ENCODE measurements around the gene ARHGEF7. TPM values are rescaled to one million over a fixed set of nuclear protein-coding genes. Genes with fewer than 3 reads are reported as not detected.

ARHGEF7 gene
- total and polyA plus RNA-seq, 2 experiments from 2014 or later = 23.6 to 58.9 TPM

- H3K27me3 Mint-ChIP-seq (ENCODE audit: insufficient read depth, low read depth, poor library complexity) = peaks cover 2% of the 10 kb centered on the region
- TF ChIP-seq ZNF114 (CRISPR knock-in tag; IDR thresholded peaks at IDR 0.05) (no peak), STAT1 (IDR thresholded peaks at IDR 0.05; ENCODE audit: unreplicated experiment) (no peak), EZH2phosphoT487 (IDR thresholded peaks at IDR 0.05; ENCODE audit: unreplicated experiment) (no peak), ZNF462 (CRISPR knock-in tag; IDR thresholded peaks at IDR 0.05) (no peak), CREB1 (CRISPR knock-in tag; IDR thresholded peaks at IDR 0.05; ENCODE audit: low read depth) (no peak), JUNB (IDR thresholded peaks at IDR 0.05; ENCODE audit: unreplicated experiment) (no peak), ZNF331 (CRISPR knock-in tag; IDR thresholded peaks at IDR 0.05; ENCODE audit: low read depth) (no peak), NANOG (IDR thresholded peaks at IDR 0.05; ENCODE audit: borderline replicate concordance) (no peak), ETS1 (IDR thresholded peaks at IDR 0.05) (no peak), POLR2AphosphoS5 (IDR thresholded peaks at IDR 0.05; ENCODE audit: low read depth) (no peak)
Measured at GRCh38 chr13:111239764-111240670, 124.9 kb downstream of the ARHGEF7 start.

More at GRCh38 chr13:111239764-111240670, 124.9 kb downstream of the ARHGEF7 start:
- H3K4me1 Mint-ChIP-seq = peaks cover 21% of the 10 kb centered on the region
- Histone ChIP-seq H3K36me3 (ENCODE audit: insufficient read depth) (peaks cover 5% of the 10 kb centered on the region), H4K20me1 (replicated peaks; ENCODE audit: insufficient read depth) (peaks cover 16% of the 10 kb centered on the region; the same call in 1 of the 2 replicates), H3K9me2 (ENCODE audit: insufficient read depth) (no peaks in the 10 kb centered on the region), H3K4me3 (no peak overlapping the region), H3K4me2 (no peak overlapping the region), H3K79me2 (replicated peaks; ENCODE audit: insufficient read depth) (peaks cover 27% of the 10 kb centered on the region), H3K27me3 (ENCODE audit: insufficient read depth) (no peaks in the 10 kb centered on the region), H3F3A (replicated peaks; ENCODE audit: low read depth) (no peaks in the 10 kb centered on the region), H3K4me1 (ENCODE audit: insufficient read depth) (peaks cover 11% of the 10 kb centered on the region), H2AFZ (no peak overlapping the region), H3K27ac (ENCODE audit: low read depth) (no peak overlapping the region; the same call in 1 of the 2 replicates)
- no peaks in the 10 kb centered on the region; the same call in 2 of the 3 replicates for H3K9me3 Mint-ChIP-seq
- DNase-seq (ENCODE audit: low spot score) = no peak
- peaks cover 20% of the 10 kb centered on the region for H3K36me3 Mint-ChIP-seq (ENCODE audit: low read depth)
- peak; percentile 59 for ATAC-seq
- H3K27ac Mint-ChIP-seq = peak overlapping the region; percentile 2; the same call in 1 of the 2 replicates
- no peak overlapping the region for H3K4me3 Mint-ChIP-seq

All from GM23338 (cell line).